ENCODE results near the gene DUSP10.

The DUSP10 gene

GRCh38 chr1:221712776-221713431 is 29.0 kb downstream of the DUSP10 start:
- DNase-seq (ENCODE audit: low read depth): peak; percentile 73

GRCh38 chr1:221712198-221712684 is 29.6 kb downstream of the DUSP10 start:
- DNase-seq (ENCODE audit: low read depth): no peak

DNA sequence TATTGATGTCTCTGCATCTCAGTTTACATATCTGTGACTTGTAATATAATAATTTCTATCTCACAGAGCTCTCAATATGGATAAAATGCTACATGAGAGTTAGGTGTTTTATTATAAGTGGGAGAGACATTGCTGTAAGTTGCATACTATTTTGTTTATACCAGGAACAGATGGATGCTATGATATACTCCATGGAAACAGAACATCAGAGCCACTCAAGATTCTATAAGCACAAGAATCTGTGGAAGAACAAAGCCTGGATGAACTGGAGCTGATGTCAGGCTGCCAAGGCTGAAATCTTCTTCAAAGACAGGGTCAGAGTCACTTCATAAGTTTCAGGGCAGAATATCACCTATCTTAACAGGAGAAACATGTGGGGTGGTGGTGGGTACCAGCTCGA is 30.2 kb downstream of the DUSP10 start:
- no peak for DNase-seq (ENCODE audit: low read depth)

GRCh38 chr1:221711063-221711577 is 30.8 kb downstream of the DUSP10 start:
- no peak for DNase-seq (ENCODE audit: low read depth)

DNA sequence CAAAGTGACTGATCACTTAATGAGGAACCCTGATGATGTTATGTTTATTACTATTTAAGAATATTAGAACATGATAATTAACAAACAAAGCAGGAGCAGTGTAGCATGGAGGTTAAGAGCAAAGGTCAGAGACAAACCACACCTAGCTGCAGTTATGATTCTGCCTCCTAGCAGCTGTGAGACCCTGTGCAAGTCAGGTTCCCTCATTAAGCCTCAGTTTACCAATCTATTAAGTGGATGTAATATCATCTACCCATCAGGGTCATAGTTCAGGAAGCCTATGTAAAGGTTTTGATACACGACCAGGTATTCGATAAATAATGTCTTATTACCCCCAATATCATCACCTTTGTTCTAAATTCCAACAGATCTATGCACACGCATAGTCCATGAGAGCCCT is 32.0 kb downstream of the DUSP10 start:
- no peak for DNase-seq (ENCODE audit: low read depth)

DNA sequence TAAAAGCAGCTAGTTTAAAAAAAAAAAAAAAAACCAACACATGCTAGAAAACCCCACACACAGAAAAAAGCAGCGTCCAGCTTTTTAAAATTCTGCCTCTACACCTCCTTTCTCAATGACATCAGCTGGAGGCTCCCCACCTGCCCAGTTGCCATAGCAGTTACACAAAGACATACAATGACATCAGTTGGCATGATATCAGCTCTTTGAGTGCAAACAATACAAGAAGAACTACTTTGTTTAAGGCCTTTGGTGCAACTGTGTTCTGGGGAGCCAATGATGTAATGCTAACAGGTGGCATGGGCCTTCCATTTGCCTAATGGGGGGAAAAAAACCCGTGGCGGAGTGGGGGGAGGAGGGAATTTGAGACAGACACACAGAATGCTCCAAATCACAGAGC is 32.9 kb downstream of the DUSP10 start:
- DNase-seq (ENCODE audit: low read depth): no peak

DNA sequence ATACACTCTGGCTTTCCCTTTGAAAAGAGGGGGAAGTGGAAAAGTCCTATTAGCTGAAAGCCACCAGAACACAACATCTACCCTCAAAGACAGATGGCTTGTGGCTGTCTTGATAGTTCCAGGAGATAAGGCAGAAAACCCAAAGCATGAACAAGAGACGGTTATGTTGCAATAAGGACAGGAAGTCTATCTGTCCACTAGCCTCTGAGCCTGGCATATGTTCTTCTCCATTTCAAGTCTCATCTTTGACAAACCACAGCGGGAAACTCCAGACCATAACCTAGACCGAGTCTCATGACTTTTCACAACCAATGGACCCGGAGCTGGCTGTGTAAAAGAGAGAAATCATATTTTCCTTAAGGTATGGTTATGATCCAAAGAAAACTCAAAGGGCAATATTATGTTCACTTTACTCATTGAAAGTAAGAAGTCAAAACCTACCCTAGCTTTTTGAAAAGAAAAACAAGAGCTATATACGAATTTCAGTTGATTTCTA is 33.8 kb downstream of the DUSP10 start:
- peak; percentile 27 for DNase-seq (ENCODE audit: low read depth)

DNA sequence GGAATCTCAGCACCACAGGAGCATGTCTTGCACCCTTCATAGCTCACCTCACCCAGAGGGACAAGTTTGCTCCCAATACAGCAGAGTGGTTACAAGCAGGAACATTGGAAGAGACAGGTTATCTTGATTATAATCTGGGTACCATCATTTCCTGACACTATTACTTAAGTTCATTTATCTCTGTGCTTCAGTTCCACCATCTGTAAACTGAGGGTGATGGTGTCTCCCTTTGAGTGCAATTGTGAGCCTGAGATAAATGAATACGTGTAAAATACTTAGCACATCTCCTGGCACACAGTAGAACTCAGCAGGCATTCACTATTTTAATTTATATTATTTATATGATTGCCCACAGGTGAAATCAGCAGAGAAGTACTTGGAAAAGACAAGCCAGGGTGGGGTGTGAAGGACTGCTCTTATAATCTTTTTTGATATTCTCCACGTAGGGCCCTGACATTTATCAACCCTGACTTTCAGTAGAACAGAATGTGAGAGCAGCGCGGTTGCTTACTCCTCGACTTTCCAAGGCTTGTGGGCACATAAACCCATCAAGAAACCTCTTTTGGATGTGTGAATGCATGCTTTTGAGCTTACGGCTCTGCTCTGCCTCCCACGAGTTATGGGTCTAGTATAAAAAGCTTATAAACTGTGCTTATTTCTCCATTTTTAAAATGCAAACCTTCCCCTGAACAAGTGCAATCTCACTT is 34.9 kb downstream of the DUSP10 start:
- no peak for DNase-seq (ENCODE audit: low read depth)

- DNase-seq (ENCODE audit: low read depth): no peak
Observed at GRCh38 chr1:221706191-221706590, 35.7 kb downstream of the DUSP10 start.

- DNase-seq (ENCODE audit: low read depth): no peak
Observed at GRCh38 chr1:221704306-221704705, 37.6 kb downstream of the DUSP10 start.

DNA sequence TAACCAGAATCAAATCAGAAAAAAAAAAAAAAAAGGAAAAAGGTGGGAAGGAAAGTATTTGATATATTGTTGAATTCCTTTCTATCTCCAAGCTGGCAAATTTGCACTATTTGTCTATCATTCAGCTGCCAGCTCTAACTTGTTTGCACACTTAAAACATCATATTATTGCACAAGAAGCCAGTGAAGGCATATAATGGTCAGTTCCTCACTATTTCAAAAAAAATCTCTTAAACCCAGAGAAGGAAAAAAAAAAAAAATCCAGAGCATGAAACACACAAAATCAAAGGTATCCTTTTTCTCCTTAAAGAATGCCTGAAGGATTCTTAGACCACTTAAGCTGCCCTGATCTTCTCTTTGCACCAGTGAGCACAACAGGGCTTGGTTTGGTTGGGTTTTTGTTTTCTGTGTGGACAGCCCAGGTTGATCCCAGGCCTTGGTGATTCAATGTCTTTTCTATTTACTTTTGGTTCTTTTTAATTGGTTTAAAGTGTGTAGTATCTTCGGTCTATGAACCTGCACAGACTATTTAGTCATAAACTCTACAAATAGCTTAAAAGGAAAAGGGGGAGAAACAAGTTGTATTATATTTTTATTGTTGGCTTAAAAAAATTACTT is 40.2 kb downstream of the DUSP10 start:
- DNase-seq (ENCODE audit: low read depth): no peak

DNA sequence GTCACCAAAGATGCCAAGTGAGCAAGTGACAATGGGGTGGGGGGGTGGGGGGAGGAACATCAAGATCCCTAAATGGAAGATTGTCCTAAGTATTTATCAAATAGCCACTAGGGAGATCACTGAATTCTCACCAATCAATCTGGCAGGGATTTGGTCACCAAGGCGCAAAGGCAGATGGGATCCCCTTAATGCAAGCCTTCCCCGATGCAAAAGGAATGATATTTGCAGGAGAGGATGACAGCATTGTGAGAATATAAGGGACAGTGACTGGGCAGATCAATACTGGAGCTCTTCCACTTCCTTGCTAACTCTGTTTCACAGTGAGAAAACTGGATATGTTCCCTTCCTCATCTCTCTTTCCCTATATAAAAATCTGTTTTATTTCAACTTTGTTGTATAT is 40.9 kb downstream of the DUSP10 start:
- DNase-seq (ENCODE audit: low read depth): no peak

DNA sequence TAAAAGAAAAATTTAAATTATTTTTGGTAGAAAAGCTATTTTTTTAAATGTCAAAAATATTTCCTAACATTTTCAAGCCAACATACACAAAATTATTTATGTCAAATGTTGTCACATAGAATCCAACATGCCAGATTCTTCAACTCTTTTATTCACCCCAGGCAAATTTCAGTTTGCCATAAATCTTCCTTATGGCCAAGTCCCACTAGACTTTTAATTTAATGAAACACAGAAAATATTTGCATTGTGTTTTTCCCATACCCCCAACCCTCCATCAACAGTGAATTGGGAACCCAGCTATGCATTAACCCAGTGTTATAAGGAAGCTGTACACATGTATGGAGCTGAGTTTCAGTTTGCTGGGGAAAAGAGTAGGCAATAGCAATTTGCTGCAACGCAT is 41.4 kb downstream of the DUSP10 start:
- no peak for DNase-seq (ENCODE audit: low read depth)

- DNase-seq (ENCODE audit: low read depth): no peak
Observed at GRCh38 chr1:221699978-221700519, 41.8 kb downstream of the DUSP10 start.

GRCh38 chr1:221699577-221699976 is 42.3 kb downstream of the DUSP10 start:
- DNase-seq (ENCODE audit: low read depth): no peak

DNA sequence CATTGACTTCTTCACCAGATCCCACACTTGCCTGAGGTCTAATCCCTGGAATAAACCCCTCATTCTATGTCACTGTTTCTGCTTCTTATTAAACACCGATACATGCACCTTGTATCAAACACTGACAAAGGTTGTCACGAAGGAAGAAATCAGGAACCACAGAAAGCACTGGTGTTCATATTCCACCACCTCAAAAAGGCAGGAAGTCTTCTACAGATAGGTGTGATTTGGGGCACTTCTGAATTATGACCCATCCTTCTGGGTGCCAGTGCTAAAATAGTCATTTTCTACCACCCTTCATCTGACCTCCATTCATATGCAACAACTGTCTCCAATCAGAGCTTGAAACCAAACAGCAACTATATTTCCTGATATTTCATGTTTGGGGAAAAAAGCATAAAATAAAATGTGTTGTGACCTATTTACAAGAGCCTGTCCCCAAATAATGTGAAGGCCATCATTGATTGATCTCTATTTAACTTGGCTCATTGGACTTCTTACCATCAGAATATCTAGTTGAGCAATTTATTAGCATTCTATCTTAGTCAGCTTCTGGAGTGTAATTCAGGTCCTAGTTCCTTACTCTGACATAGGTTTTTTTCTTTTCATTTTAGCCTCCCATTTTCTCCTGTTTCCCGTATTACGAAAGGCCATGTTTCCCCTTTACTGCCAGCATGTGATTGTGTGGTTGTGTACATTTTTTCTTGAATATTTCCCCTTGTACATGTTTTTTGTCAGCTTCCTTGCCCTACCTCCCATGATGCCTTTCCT is 43.1 kb downstream of the DUSP10 start:
- no peak for DNase-seq (ENCODE audit: low read depth)

GRCh38 chr1:221697923-221698425 is 43.9 kb downstream of the DUSP10 start:
- no peak for DNase-seq (ENCODE audit: low read depth)

DNA sequence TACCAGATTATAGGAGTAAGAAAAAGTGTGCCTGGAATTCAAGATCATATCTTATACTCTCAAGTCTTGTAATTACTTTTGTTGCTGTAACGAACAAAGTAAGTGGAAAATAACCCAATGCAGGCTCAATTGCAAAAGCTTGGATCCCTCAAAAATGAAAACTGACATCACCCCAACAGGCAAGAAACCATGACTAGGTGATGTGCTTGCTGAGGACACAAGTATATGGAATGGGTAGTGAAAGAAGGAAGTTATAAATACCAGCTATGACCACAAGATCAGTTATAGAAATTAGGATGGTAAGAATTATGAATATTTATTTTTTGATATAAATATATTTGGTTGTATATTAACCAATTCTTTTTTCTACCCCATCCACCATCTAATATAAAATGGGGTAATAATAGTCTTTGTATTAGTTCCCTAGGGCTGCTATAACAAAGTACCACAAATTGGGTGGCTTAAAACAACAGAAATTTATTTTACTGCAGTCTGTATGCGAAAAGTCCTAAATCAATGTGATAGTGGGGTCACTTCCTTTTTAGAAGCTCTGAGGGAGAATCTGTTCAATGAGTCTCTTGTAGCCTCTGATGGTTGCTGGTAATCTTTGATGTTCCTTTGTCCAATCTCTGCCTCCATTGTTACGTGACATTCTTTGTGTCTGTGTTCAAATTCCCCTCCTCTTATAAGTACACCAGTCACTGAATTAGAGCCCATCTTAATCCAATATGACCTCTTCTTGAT is 45.0 kb downstream of the DUSP10 start:
- DNase-seq (ENCODE audit: low read depth): no peak

- DNase-seq (ENCODE audit: low read depth): no peak
Observed at GRCh38 chr1:221696027-221696426, 45.9 kb downstream of the DUSP10 start.

DNA sequence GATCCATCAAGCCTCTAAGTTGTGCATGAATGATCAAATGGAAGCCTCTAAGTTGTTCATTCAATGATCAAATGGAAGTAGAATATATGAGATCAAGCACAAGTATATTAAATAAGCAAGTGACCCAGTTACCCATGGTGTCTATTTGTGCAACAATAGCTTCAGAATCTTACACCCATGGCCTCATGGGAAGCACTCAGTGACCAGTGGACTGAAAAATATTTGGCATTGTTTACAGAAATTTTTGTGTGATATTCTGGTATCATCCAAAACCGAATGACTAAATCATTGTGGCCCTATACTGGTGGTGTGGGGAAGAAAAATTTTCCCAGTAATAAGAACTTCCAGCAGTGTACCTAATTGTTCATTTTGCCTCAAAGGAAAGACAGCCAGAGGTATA is 46.6 kb downstream of the DUSP10 start:
- DNase-seq (ENCODE audit: low read depth): no peak

DNA sequence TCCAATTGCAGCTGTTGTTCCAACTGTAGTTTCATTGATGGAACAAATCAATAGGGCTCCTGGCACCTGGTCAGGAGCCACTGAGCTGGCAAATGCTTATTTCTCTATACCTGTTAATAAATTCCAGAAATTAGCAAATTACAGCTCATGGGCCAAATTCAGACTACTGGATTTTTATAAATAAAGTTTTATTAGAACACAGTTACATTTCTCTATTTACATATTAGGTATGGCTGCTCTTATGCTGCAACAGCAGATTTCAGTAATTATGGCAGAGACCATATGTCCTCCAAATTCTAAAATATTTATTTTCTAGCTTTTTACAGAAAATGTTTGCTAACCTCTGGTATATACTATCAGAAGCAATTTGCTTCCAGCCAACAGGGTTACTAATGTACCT is 47.8 kb downstream of the DUSP10 start:
- DNase-seq (ENCODE audit: low read depth): no peak
